GM18861 (cell line): ENCODE data around the gene FAM3B.

Experiments used
- ATAC-seq: cut with Tn5 transposase; IDR thresholded peaks from one replicate; pipeline ENCODE4 v1.9.1; 2021; ENCODE audit not compliant: unreplicated experiment

Gene FAM3B

GRCh38 chr21:41390043-41390639 lies 73.5 kb downstream of the FAM3B start:
- no peak for ATAC-seq

- no peak for ATAC-seq
Observed at GRCh38 chr21:41393876-41394465, 77.4 kb downstream of the FAM3B start.

- ATAC-seq: no peak
Observed at GRCh38 chr21:41396558-41397075, 80.0 kb downstream of the FAM3B start.

DNA sequence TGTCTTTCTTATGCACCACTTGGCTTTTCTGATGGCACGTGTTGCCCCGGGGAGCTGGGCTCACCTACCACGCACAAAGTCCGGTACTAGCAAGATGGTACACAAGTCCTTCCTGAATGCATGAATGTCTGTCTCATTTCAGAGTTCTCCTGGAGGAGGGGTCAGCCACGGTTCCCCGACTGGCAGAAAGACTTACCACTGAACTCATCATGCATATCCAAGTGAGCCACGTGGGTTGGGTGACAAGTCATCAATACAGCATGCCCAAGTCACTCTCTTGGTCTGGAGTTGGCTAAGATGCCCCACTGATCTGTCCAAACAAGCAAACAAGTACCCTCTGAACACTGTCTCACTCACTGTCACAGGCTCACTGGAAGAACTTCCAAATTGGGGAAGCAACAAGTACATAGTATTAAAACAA lies 80.9 kb downstream of the FAM3B start:
- ATAC-seq: no peak

GRCh38 chr21:41398251-41398650 lies 81.7 kb downstream of the FAM3B start:
- ATAC-seq: no peak

- ATAC-seq: no peak
Observed at GRCh38 chr21:41398831-41399230, 82.2 kb downstream of the FAM3B start.

DNA sequence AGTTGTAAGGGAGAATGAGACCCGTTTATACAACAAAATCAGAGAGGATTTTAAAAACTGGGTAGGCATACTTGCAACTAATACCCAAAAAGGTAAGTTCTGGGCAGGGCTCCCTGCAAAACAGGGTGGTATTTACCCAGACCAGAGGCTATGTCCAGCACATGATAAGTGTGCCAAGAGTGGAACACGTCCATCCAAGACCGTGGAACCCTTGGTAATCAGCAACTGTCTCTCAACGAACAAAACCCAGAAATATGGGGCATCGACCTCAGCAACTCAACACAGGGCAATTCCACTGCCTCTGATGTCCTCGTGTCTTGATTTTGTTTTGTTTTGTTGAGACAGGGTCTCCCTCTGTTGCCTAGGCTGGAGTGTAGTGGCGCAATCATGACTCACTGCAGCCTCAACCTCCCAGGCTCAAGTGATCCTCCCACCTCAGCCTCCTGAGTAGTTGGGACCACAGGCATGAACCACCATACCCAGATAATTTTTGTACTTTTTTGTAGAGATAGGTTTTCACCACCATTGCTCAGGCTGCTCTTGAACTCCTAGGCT lies 82.7 kb downstream of the FAM3B start:
- ATAC-seq: no peak

GRCh38 chr21:41402231-41402630 lies 85.6 kb downstream of the FAM3B start:
- no peak for ATAC-seq

GRCh38 chr21:41402796-41403195 lies 86.2 kb downstream of the FAM3B start:
- ATAC-seq: no peak

- ATAC-seq: no peak
Observed at GRCh38 chr21:41403331-41403730, 86.7 kb downstream of the FAM3B start.

GRCh38 chr21:41403966-41404365 lies 87.4 kb downstream of the FAM3B start:
- no peak for ATAC-seq

DNA sequence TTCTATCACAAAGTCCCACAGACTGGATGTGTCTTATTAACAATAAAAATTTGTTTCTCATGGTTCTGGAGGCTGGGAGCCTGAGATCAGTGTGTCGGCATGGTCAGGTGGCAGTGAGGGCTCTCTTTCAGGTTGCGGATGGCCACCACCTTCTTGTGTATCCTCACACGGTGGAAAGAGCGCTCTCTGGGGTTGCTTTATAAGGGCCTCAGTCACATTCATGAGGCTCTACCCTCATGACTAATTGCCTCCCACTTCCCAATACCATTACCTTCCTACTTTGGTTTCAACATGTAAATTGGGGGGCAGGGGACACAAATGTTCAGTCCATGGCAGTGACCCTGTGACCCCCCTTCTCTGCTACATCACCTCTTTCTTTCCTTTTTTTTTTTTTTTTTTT lies 88.7 kb downstream of the FAM3B start:
- no peak for ATAC-seq

- no peak for ATAC-seq
Observed at GRCh38 chr21:41406340-41406739, 89.7 kb downstream of the FAM3B start.
